Vagina (tissue), 2 donors: ENCODE measurements around the gene ZNF862. TPM values are rescaled to one million over a fixed set of nuclear protein-coding genes. Genes with fewer than 3 reads are reported as not detected.

Source experiments
- DNase-seq, 2 donors: peaks; one replicate each; pipeline ENCODE4 v3.0.0-alpha.2; 2017; ENCODE audit errors: extremely low spot score in 2 of 2
- H3K27ac ChIP-seq: fragments of 200-600 bp; sonication (generic); one replicate; pipeline ENCODE4 v1.5.1; 2019
- H3K27me3 ChIP-seq: fragments of 200-600 bp; sonication (generic); one replicate; pipeline ENCODE4 v1.5.1; 2019
- H3K36me3 ChIP-seq, 2 donors: fragments of 200-600 bp; sonication (generic); one replicate each; pipeline ENCODE4 v1.5.1; 2017 to 2019
- H3K4me1 ChIP-seq: fragments of 200-600 bp; sonication (generic); one replicate; pipeline ENCODE4 v1.5.1; 2019
- H3K4me3 ChIP-seq, 2 donors: fragments of 200-600 bp; sonication (generic); 1 replicate in 1 of 2; 2 replicates in 1 of 2; pipeline ENCODE4 v1.5.1; 2016 to 2019
- H3K9me3 ChIP-seq: fragments of 200-600 bp; sonication (generic); one replicate; pipeline ENCODE4 v1.5.1; 2019
- CTCF ChIP-seq, 3 experiments: fragments of 450-650 bp in 2 of 3; fragments of 200-600 bp in 1 of 3; sonication (generic) in 1 of 3; IDR thresholded peaks; one replicate each; pipeline ENCODE4 v1.5.1; 2017 to 2019; ENCODE audit warnings: antibody characterized with exemption in 3 of 3, mild to moderate bottlenecking in 2 of 3, moderate library complexity in 2 of 3
- POLR2A ChIP-seq, 2 donors: fragments of 450-650 bp; IDR thresholded peaks; one replicate each; pipeline ENCODE4 v1.6.1; 2017; ENCODE audit warnings: antibody characterized with exemption in 2 of 2, mild to moderate bottlenecking in 2 of 2, moderate library complexity in 2 of 2
- POLR2AphosphoS5 ChIP-seq, 2 donors: sonication (generic); formaldehyde crosslinking; IDR thresholded peaks; one replicate each; pipeline ENCODE4 v1.9.0; 2017; ENCODE audit warnings: antibody characterized with exemption in 2 of 2, mild to moderate bottlenecking in 2 of 2, low read depth in 1 of 2; ENCODE audit not compliant: insufficient read depth in 1 of 2
- intact Hi-C: fragments of 100-400 bp; cut with DNase I; formaldehyde crosslinking; loops from one replicate; pipeline ENCODE4 v1.15.1; 2023
- total RNA-seq: library from RNA; depleted of rRNA; stranded (reverse); fragments of >200 nt; gene quantifications from one replicate; pipeline ENCODE4 v1.2.3, GENCODE V29; 2016

ZNF862 gene
- total RNA-seq, 1 donor from 2014 or later = 21.1 TPM

GRCh38 chr7:149791411-149792219 lies 46.6 kb upstream of the ZNF862 start:
- Histone ChIP-seq H3K9me3 (no peaks in the 10 kb centered on the region), H3K4me1 (no peaks in the 10 kb centered on the region), H3K4me3 (no peak overlapping the region), H3K27ac (no peak overlapping the region), H3K27me3 (no peaks in the 10 kb centered on the region), H3K36me3 (no peaks in the 10 kb centered on the region)
- TF ChIP-seq POLR2A (IDR thresholded peaks at IDR 0.05) (no peak), CTCF (IDR thresholded peaks at IDR 0.05) (no peak), POLR2AphosphoS5 (IDR thresholded peaks at IDR 0.05; ENCODE audit: insufficient read depth in 1 of 2, low read depth in 1 of 2) (no peak)
- intact Hi-C loops = no loop called here
- DNase-seq = no peak

GRCh38 chr7:149792220-149792595 lies 46.0 kb upstream of the ZNF862 start:
- DNase-seq = no peak
- Histone ChIP-seq H3K27ac (no peak overlapping the region), H3K4me3 (no peak overlapping the region), H3K9me3 (no peaks in the 10 kb centered on the region), H3K27me3 (no peaks in the 10 kb centered on the region), H3K36me3 (no peaks in the 10 kb centered on the region), H3K4me1 (no peaks in the 10 kb centered on the region)
- TF ChIP-seq CTCF (IDR thresholded peaks at IDR 0.05) (no peak), POLR2A (IDR thresholded peaks at IDR 0.05) (no peak), POLR2AphosphoS5 (IDR thresholded peaks at IDR 0.05; ENCODE audit: insufficient read depth in 1 of 2, low read depth in 1 of 2) (no peak)
- intact Hi-C loops = no loop called here

GRCh38 chr7:149793261-149793660 lies 44.9 kb upstream of the ZNF862 start:
- H3K27ac ChIP-seq = no peak overlapping the region
- H3K9me3 ChIP-seq = no peaks in the 10 kb centered on the region
- intact Hi-C loops = no loop called here
- no peak for TF ChIP-seq CTCF (IDR thresholded peaks at IDR 0.05)
- no peak for TF ChIP-seq POLR2A (IDR thresholded peaks at IDR 0.05)
- no peak for TF ChIP-seq POLR2AphosphoS5 (IDR thresholded peaks at IDR 0.05; ENCODE audit: insufficient read depth in 1 of 2, low read depth in 1 of 2)
- no peaks in the 10 kb centered on the region for H3K4me1 ChIP-seq
- no peaks in the 10 kb centered on the region for H3K36me3 ChIP-seq
- DNase-seq = no peak
- H3K4me3 ChIP-seq = no peak overlapping the region
- H3K27me3 ChIP-seq = no peaks in the 10 kb centered on the region

- TF ChIP-seq POLR2A (IDR thresholded peaks at IDR 0.05) = no peak
- no peak for TF ChIP-seq CTCF (IDR thresholded peaks at IDR 0.05)
- TF ChIP-seq POLR2AphosphoS5 (IDR thresholded peaks at IDR 0.05; ENCODE audit: insufficient read depth in 1 of 2, low read depth in 1 of 2) = no peak
- no peaks in the 10 kb centered on the region for H3K4me1 ChIP-seq
- no peak overlapping the region for H3K27ac ChIP-seq
- H3K4me3 ChIP-seq = no peak overlapping the region
- no peaks in the 10 kb centered on the region for H3K27me3 ChIP-seq
- intact Hi-C loops = no loop called here
- no peaks in the 10 kb centered on the region for H3K9me3 ChIP-seq
- H3K36me3 ChIP-seq = no peaks in the 10 kb centered on the region
- DNase-seq = no peak
Observed at GRCh38 chr7:149794661-149795060, 43.5 kb upstream of the ZNF862 start.

- TF ChIP-seq POLR2AphosphoS5 (IDR thresholded peaks at IDR 0.05; ENCODE audit: insufficient read depth in 1 of 2, low read depth in 1 of 2) = no peak
- no peak for TF ChIP-seq CTCF (IDR thresholded peaks at IDR 0.05)
- no peak for TF ChIP-seq POLR2A (IDR thresholded peaks at IDR 0.05)
- DNase-seq = no peak
- no peak overlapping the region for H3K27ac ChIP-seq
- H3K27me3 ChIP-seq = no peaks in the 10 kb centered on the region
- H3K4me1 ChIP-seq = no peaks in the 10 kb centered on the region
- intact Hi-C loops = no loop called here
- H3K4me3 ChIP-seq = no peak overlapping the region
- H3K36me3 ChIP-seq = no peaks in the 10 kb centered on the region
- no peaks in the 10 kb centered on the region for H3K9me3 ChIP-seq
Observed at GRCh38 chr7:149795126-149795525, 43.0 kb upstream of the ZNF862 start.
